HT-29 (cell line): ENCODE measurements around the gene GUCY2D. TPM values are rescaled to one million over a fixed set of nuclear protein-coding genes. Genes with fewer than 3 reads are reported as not detected.
"Not testable (repeated sequence)": the region's sequence is repeated elsewhere in the genome, so short reads cannot be mapped to it uniquely, and the experiment has no call there.

Experiments used
- DNase-seq: peaks from one replicate; pipeline ENCODE4 v3.0.0-alpha.2; 2015; ENCODE audit warnings: low spot score
- total RNA-seq: library from RNA; depleted of rRNA; stranded (reverse); fragments of >200 nt; shearing (Covaris generic); gene quantifications from 2 replicates; pipeline ENCODE4 v1.2.3, GENCODE V29; 2014; rRNA removed

GUCY2D gene
- total RNA-seq, result 0.03 TPM in 1 of 2 replicates, not detected in the other

- DNase-seq, result no peak
Measured at GRCh38 chr17:8001976-8002720, at the start of gene GUCY2D. TSS of gene GUCY2D (plus strand) at chr17:8002615. CDS start at chr17:8003048, 433 bp downstream.

- DNase-seq, result not testable (repeated sequence)
Measured at GRCh38 chr17:7953266-7953665, 49.1 kb upstream of the GUCY2D start.

- DNase-seq, result no peak
Measured at GRCh38 chr17:7955414-7956227, 46.8 kb upstream of the GUCY2D start.

GRCh38 chr17:7956228-7956965, 46.0 kb upstream of the GUCY2D start:
- no peak for DNase-seq

GRCh38 chr17:7959503-7960253, 42.7 kb upstream of the GUCY2D start:
- no peak for DNase-seq

- no peak for DNase-seq
Measured at GRCh38 chr17:7961421-7961820, 41.0 kb upstream of the GUCY2D start.

GRCh38 chr17:7967751-7968150, 34.7 kb upstream of the GUCY2D start:
- no peak for DNase-seq

- no peak for DNase-seq
Measured at GRCh38 chr17:7969433-7969832, 33.0 kb upstream of the GUCY2D start.

- no peak for DNase-seq
Measured at GRCh38 chr17:7971651-7972050, 30.8 kb upstream of the GUCY2D start.

- DNase-seq, result no peak
Measured at GRCh38 chr17:7972131-7972785, 30.2 kb upstream of the GUCY2D start.

- no peak for DNase-seq
Measured at GRCh38 chr17:7974638-7975131, 27.7 kb upstream of the GUCY2D start.

GRCh38 chr17:7977039-7977438, 25.4 kb upstream of the GUCY2D start:
- no peak for DNase-seq

GRCh38 chr17:7977805-7978204, 24.6 kb upstream of the GUCY2D start:
- DNase-seq, result no peak

GRCh38 chr17:7982173-7982572, 20.2 kb upstream of the GUCY2D start:
- DNase-seq, result no peak

- DNase-seq, result peak; percentile 14
Measured at GRCh38 chr17:7982666-7983065, 19.7 kb upstream of the GUCY2D start.

- DNase-seq, result no peak
Measured at GRCh38 chr17:7984904-7985303, 17.5 kb upstream of the GUCY2D start.

- no peak for DNase-seq
Measured at GRCh38 chr17:7987112-7987893, 15.1 kb upstream of the GUCY2D start.

GRCh38 chr17:7988750-7989178, 13.7 kb upstream of the GUCY2D start:
- peak; percentile 89 for DNase-seq

GRCh38 chr17:7989781-7990655, 12.4 kb upstream of the GUCY2D start:
- peak; percentile 74 for DNase-seq
